ENCODE results near the gene SIM2. TPM values are rescaled to one million over a fixed set of nuclear protein-coding genes. Genes with fewer than 3 reads are reported as not detected.

The SIM2 gene
- total and polyA plus RNA-seq, 4 experiments from 2014 or later, result 0.05 to 0.07 TPM; not detected in 2

DNA sequence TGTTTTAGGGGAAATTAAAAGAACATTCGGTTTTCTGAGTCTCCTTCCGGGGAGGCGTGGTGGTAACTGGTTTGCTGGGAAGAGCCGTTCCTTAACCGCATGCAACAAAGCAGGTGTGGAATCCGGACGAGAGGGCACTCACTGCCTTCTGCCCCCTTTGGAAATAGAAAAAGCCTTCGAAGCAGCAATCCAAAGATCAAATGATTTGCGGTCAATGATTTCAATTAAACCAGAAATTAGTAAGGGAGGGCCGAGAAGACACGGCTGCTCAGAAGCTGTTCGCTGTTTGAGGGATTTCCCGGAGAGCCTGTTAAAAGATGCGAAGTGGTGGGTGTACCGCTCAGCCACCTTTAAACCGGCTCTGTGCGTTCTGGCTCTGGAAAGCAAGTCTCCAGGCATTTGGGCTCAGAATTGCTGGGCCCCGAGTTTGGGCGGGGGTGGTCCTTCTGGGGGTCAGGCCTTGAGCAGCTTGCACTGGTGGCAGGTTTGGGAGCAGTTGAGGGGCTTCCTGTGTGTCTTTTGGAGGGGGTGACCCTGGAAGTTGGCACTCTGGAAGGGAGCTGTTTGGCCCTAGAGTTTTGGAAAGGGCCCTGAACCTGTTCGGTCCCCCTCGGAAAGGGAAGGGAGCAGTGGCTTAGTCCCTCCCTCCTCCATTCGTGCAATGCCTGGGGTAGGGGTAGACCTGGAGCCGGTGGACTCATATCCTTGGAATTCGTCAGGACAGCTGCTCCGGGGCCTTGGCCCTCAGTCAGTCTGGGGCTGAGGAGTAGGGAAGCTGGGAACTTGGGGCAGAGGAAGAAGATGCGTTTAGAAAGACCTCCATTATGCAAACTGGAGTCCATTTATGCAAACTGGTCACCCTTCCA lies 3.1 kb downstream of the SIM2 start:
- CTCF ChIA-PET (ENCODE audit: partially characterized antibody), result interaction anchor here (2.4 kb wide), 1 partner anchor 71 kb away, joined by 5 read pairs; no protein-coding TSS in a partner anchor
- no peaks in the 10 kb centered on the region for H3K9me3 ChIP-seq (ENCODE audit: control insufficient read depth in 1 of 2, low read length in 2 of 2)
- peak overlapping the region in 5 of 8 donors; percentile 17 to 74 (median 31) for H3K4me3 Mint-ChIP-seq
- H3K27ac ChIP-seq (ENCODE audit: low read depth, low read length), result no peak overlapping the region
- no peak for DNase-seq
- H3K27me3 ChIP-seq (ENCODE audit: insufficient read depth, low read length), result peaks cover 28% of the 10 kb centered on the region
- peak overlapping the region in 1 of 7 donors; percentile 11 for H3K27ac Mint-ChIP-seq
- H3K4me1 Mint-ChIP-seq, result peaks cover 13 to 40% (median 29%) of the 10 kb centered on the region in 4 donors
- H3K27me3 Mint-ChIP-seq, result peaks cover 49 to 53% of the 10 kb centered on the region in 2 donors
- POLR2A ChIA-PET (ENCODE audit: partially characterized antibody), result no interaction called here
- H3K36me3 Mint-ChIP-seq, result no peaks in the 10 kb centered on the region
- no peaks in the 10 kb centered on the region for H3K36me3 ChIP-seq (ENCODE audit: insufficient read depth, low read length)
- H3K9me3 Mint-ChIP-seq, result no peaks in the 10 kb centered on the region
- no peak overlapping the region for H3K4me3 ChIP-seq (ENCODE audit: low read length in 2 of 2)
- peaks cover 31% of the 10 kb centered on the region for H3K4me1 ChIP-seq (ENCODE audit: insufficient read depth, low read length)
- intact Hi-C loops (cut with micrococcal nuclease), result no loop called here

DNA sequence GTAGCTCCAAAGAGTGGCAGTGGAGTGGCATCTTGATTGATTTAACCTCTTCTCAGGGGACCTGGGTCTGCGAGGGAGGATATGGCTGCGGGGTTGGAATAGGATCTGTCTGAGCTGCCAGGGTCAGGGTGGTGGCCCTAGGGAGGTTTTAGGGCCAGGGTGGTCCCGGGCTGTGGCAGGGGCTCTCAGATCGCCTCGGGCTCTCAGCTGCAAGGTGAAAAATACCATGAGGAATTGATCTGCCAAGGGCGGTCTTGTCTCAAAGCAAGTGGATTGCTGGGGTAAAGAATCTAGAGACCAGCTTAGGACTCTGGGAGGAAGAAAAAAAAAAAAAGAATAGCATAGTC lies 3.7 kb downstream of the SIM2 start:
- H3K4me1 Mint-ChIP-seq, result peaks cover 13 to 44% (median 31%) of the 10 kb centered on the region in 4 donors
- intact Hi-C loops (cut with micrococcal nuclease), result no loop called here
- H3K27ac ChIP-seq (ENCODE audit: low read depth, low read length), result no peak overlapping the region
- peaks cover 52 to 57% of the 10 kb centered on the region in 2 donors for H3K27me3 Mint-ChIP-seq
- H3K36me3 ChIP-seq (ENCODE audit: insufficient read depth, low read length), result no peaks in the 10 kb centered on the region
- no peaks in the 10 kb centered on the region for H3K9me3 Mint-ChIP-seq
- peaks cover 32% of the 10 kb centered on the region for H3K27me3 ChIP-seq (ENCODE audit: insufficient read depth, low read length)
- H3K4me1 ChIP-seq (ENCODE audit: insufficient read depth, low read length), result peaks cover 36% of the 10 kb centered on the region
- no peaks in the 10 kb centered on the region for H3K36me3 Mint-ChIP-seq
- peak overlapping the region in 2 of 8 donors; percentile 25 to 31 for H3K4me3 Mint-ChIP-seq
- CTCF ChIA-PET (ENCODE audit: partially characterized antibody), result interaction anchor here (2.4 kb wide), 1 partner anchor 72 kb away, joined by 5 read pairs; no protein-coding TSS in a partner anchor
- no peaks in the 10 kb centered on the region for H3K9me3 ChIP-seq (ENCODE audit: control insufficient read depth in 1 of 2, low read length in 2 of 2)
- no peak overlapping the region for H3K27ac Mint-ChIP-seq
- no peak for DNase-seq
- no peak overlapping the region for H3K4me3 ChIP-seq (ENCODE audit: low read length in 2 of 2)
- POLR2A ChIA-PET (ENCODE audit: partially characterized antibody), result no interaction called here

DNA sequence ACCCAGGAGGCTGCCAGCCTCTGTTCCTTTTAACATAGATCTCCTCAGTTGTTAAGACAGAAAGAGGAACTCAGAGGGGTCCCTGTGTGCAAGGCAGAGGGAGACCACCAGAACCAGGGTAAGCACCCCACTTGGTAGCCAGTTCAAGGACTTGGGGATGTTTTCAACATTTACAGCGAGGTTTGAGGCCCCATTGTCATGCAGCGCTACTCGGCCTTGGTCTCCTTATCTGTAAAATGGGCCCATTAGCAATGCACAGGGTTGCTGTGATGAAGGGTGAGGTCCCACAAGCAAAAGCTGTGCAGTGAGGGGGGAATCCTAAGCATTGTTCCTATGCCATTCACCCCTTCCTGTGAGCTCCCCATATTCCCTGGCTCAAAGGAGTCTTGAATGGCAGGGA lies 4.2 kb downstream of the SIM2 start:
- Histone ChIP-seq H3K4me3 (ENCODE audit: low read length in 2 of 2) (no peak overlapping the region), H3K27ac (ENCODE audit: low read depth, low read length) (no peak overlapping the region), H3K27me3 (ENCODE audit: insufficient read depth, low read length) (peaks cover 33% of the 10 kb centered on the region), H3K36me3 (ENCODE audit: insufficient read depth, low read length) (no peaks in the 10 kb centered on the region), H3K4me1 (ENCODE audit: insufficient read depth, low read length) (peaks cover 36% of the 10 kb centered on the region), H3K9me3 (ENCODE audit: control insufficient read depth in 1 of 2, low read length in 2 of 2) (no peaks in the 10 kb centered on the region)
- Mint-ChIP-seq H3K4me1 (peaks cover 13 to 44% (median 31%) of the 10 kb centered on the region in 4 donors), H3K9me3 (no peaks in the 10 kb centered on the region), H3K27ac (no peak overlapping the region), H3K36me3 (no peaks in the 10 kb centered on the region), H3K27me3 (peaks cover 52 to 58% of the 10 kb centered on the region in 2 donors), H3K4me3 (peak overlapping the region in 2 of 8 donors; percentile 7 to 43)
- intact Hi-C loops (cut with micrococcal nuclease), result no loop called here
- ChIA-PET CTCF (ENCODE audit: partially characterized antibody) (interaction anchor here (2.4 kb wide), 1 partner anchor 72 kb away, joined by 5 read pairs; no protein-coding TSS in a partner anchor), POLR2A (ENCODE audit: partially characterized antibody) (no interaction called here)
- DNase-seq, result no peak

DNA sequence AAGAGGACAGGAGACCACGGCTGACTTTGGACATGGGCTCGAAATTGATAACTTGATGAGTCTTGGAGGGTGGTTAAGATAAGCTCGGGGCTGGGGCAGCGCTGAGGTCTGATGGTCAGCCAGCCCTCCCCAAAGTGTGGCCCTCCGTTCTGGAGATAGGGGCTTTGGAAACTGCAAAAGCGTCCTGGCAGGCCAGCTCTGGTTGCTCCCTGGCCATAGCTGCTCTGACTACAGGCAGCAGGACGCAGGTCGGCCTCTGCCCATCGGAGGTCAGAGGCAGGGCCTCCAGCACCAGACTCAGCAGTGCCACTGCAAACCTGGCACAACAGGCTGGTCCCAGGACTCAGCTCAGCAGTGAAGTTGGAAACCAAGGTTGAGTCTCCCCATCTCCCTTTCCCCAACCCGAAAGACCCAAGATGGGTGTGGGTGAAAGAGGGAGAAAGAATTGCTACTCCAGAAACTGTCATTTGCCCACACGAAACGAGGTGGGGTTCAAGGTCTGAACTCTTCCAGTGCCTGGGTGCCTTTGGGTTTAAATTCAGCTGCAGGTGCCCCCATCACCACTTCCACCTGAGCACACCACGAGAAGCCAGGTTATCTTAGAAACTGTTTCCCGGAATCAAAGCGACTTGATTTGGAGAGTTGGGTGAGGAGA lies 4.8 kb downstream of the SIM2 start:
- peaks cover 37% of the 10 kb centered on the region for H3K27me3 ChIP-seq (ENCODE audit: insufficient read depth, low read length)
- no peak overlapping the region for H3K27ac ChIP-seq (ENCODE audit: low read depth, low read length)

DNA sequence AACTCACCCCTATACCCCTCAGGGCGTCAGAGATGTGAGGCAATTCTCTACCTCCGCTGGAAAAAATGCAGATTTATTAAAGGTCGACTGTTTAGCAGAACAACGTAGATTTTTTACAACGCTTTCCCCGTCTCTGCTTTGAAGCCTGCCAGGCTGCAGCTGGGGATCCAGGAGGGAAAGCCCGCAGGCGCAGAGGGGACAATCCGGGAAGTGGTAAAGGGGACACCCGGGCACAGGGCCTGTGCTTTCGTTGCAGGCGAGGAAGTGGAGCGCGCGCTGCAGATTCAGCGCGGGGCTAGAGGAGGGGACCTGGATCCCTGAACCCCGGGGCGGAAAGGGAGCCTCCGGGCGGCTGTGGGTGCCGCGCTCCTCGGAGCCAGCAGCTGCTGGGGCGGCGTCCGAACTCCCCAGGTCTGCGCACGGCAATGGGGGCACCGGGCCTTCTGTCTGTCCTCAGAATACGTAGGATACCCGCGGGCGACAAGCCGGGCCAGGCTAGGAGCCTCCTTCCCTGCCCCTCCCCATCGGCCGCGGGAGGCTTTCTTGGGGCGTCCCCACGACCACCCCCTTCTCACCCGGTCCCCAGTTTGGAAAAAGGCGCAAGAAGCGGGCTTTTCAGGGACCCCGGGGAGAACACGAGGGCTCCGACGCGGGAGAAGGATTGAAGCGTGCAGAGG lies 5.5 kb downstream of the SIM2 start:
- Mint-ChIP-seq H3K27ac (no peak overlapping the region), H3K4me1 (peaks cover 14 to 51% (median 35%) of the 10 kb centered on the region in 4 donors), H3K36me3 (no peaks in the 10 kb centered on the region), H3K9me3 (no peaks in the 10 kb centered on the region), H3K27me3 (peaks cover 58 to 64% of the 10 kb centered on the region in 2 donors), H3K4me3 (peak overlapping the region in 2 of 8 donors; percentile 30 to 33)
- Histone ChIP-seq H3K4me1 (ENCODE audit: insufficient read depth, low read length) (peaks cover 40% of the 10 kb centered on the region), H3K27me3 (ENCODE audit: insufficient read depth, low read length) (peaks cover 37% of the 10 kb centered on the region), H3K4me3 (ENCODE audit: low read length in 2 of 2) (no peak overlapping the region), H3K36me3 (ENCODE audit: insufficient read depth, low read length) (no peaks in the 10 kb centered on the region), H3K9me3 (ENCODE audit: control insufficient read depth in 1 of 2, low read length in 2 of 2) (no peaks in the 10 kb centered on the region), H3K27ac (ENCODE audit: low read depth, low read length) (no peak overlapping the region)
- CTCF ChIA-PET (ENCODE audit: partially characterized antibody), result no interaction called here
- DNase-seq, result no peak
- POLR2A ChIA-PET (ENCODE audit: partially characterized antibody), result no interaction called here
- intact Hi-C loops (cut with micrococcal nuclease), result no loop called here

More for the DNA sequence above, 4.8 kb downstream of the SIM2 start:
- Histone ChIP-seq H3K9me3 (ENCODE audit: control insufficient read depth in 1 of 2, low read length in 2 of 2) (no peaks in the 10 kb centered on the region), H3K4me1 (ENCODE audit: insufficient read depth, low read length) (peaks cover 40% of the 10 kb centered on the region), H3K4me3 (ENCODE audit: low read length in 2 of 2) (no peak overlapping the region), H3K36me3 (ENCODE audit: insufficient read depth, low read length) (no peaks in the 10 kb centered on the region)
- DNase-seq, result no peak
- H3K36me3 Mint-ChIP-seq, result no peaks in the 10 kb centered on the region
- intact Hi-C loops (cut with micrococcal nuclease), result no loop called here
- POLR2A ChIA-PET (ENCODE audit: partially characterized antibody), result no interaction called here
- H3K4me1 Mint-ChIP-seq, result peaks cover 13 to 48% (median 34%) of the 10 kb centered on the region in 4 donors
- peaks cover 57 to 63% of the 10 kb centered on the region in 2 donors for H3K27me3 Mint-ChIP-seq
- H3K4me3 Mint-ChIP-seq, result peak overlapping the region in 1 of 8 donors; percentile 30
- CTCF ChIA-PET (ENCODE audit: partially characterized antibody), result no interaction called here
- no peak overlapping the region for H3K27ac Mint-ChIP-seq
- H3K9me3 Mint-ChIP-seq, result no peaks in the 10 kb centered on the region

DNA sequence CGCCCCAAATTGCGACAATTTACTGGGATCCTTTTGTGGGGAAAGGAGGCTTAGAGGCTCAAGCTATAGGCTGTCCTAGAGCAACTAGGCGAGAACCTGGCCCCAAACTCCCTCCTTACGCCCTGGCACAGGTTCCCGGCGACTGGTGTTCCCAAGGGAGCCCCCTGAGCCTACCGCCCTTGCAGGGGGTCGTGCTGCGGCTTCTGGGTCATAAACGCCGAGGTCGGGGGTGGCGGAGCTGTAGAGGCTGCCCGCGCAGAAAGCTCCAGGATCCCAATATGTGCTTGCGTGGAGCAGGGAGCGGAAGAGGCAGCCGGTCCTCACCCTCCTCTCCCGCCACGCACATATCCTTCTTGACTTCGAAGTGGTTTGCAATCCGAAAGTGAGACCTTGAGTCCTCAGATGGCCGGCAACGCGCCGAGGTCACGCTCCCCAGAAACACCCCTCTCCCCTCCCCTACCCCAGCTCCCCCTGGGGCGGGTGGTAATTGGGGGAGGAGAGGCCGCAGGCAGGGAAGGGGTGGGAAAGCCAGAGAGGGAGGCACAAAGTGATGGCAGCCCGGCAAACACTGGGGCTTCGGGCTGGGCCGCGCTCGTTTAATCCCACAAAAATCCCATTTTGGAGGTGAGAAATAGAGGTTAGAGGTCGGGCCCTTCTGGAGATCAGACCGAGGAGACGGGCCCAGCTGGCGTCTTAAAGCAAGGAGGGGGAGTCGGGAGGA lies 6.2 kb downstream of the SIM2 start:
- peaks cover 36% of the 10 kb centered on the region for H3K4me1 ChIP-seq (ENCODE audit: insufficient read depth, low read length)
- intact Hi-C loops (cut with micrococcal nuclease), result no loop called here
- no peaks in the 10 kb centered on the region for H3K9me3 Mint-ChIP-seq
- no peak overlapping the region for H3K27ac Mint-ChIP-seq
- DNase-seq, result no peak
- CTCF ChIA-PET (ENCODE audit: partially characterized antibody), result no interaction called here
- peak overlapping the region in 3 of 8 donors; percentile 35 to 59 (median 51) for H3K4me3 Mint-ChIP-seq
- H3K36me3 ChIP-seq (ENCODE audit: insufficient read depth, low read length), result no peaks in the 10 kb centered on the region
- H3K27me3 ChIP-seq (ENCODE audit: insufficient read depth, low read length), result peaks cover 36% of the 10 kb centered on the region
- no peaks in the 10 kb centered on the region for H3K36me3 Mint-ChIP-seq
- H3K4me3 ChIP-seq (ENCODE audit: low read length in 2 of 2), result no peak overlapping the region
- H3K9me3 ChIP-seq (ENCODE audit: control insufficient read depth in 1 of 2, low read length in 2 of 2), result no peaks in the 10 kb centered on the region
- POLR2A ChIA-PET (ENCODE audit: partially characterized antibody), result no interaction called here
- H3K4me1 Mint-ChIP-seq, result peaks cover 13 to 55% (median 37%) of the 10 kb centered on the region in 4 donors
- H3K27me3 Mint-ChIP-seq, result peaks cover 61 to 64% of the 10 kb centered on the region in 2 donors
- no peak overlapping the region for H3K27ac ChIP-seq (ENCODE audit: low read depth, low read length)

All from CD4-positive, alpha-beta memory T cell (primary cell).